Stimulated activated CD4-positive, alpha-beta T cell treated with anti-CD3 and anti-CD28 coated beads, Interleukin-1b, Interleukin-23, amount 100 ng/mL, for 4 hours (primary cell): ENCODE measurements around the gene EXD3.
"Not testable (repeated sequence)": the region's sequence is repeated elsewhere in the genome, so short reads cannot be mapped to it uniquely, and the experiment has no call there.

Source experiments
- DNase-seq, 2 donors: peaks; one replicate each; pipeline ENCODE4 v3.0.0-alpha.2; 2020; ENCODE audit warnings: low read depth in 2 of 2

The EXD3 gene

GRCh38 chr9:137393176-137394150 is 29.5 kb downstream of the EXD3 start:
- DNase-seq = no peak

- no peak for DNase-seq
These were observed 30.5 kb downstream of the EXD3 start for GRCh38 chr9:137392232-137393007.

- no peak for DNase-seq
These were observed 31.6 kb downstream of the EXD3 start for GRCh38 chr9:137391411-137391754.

- no peak for DNase-seq
These were observed 32.2 kb downstream of the EXD3 start for GRCh38 chr9:137390553-137391410.

GRCh38 chr9:137389428-137389746 is 33.6 kb downstream of the EXD3 start:
- no peak for DNase-seq

GRCh38 chr9:137388589-137389427 is 34.2 kb downstream of the EXD3 start:
- DNase-seq = no peak

GRCh38 chr9:137387891-137388560 is 34.9 kb downstream of the EXD3 start:
- no peak for DNase-seq

GRCh38 chr9:137387114-137387890 is 35.7 kb downstream of the EXD3 start:
- peak; percentile 13 to 31 for DNase-seq

- not testable (repeated sequence) for DNase-seq
These were observed 36.4 kb downstream of the EXD3 start for GRCh38 chr9:137386507-137387113.

- DNase-seq = no peak
These were observed 37.8 kb downstream of the EXD3 start for GRCh38 chr9:137385061-137385655.

- DNase-seq = no peak
These were observed 38.9 kb downstream of the EXD3 start for GRCh38 chr9:137383784-137384756.

- DNase-seq = no peak
These were observed 39.7 kb downstream of the EXD3 start for GRCh38 chr9:137383081-137383783.

GRCh38 chr9:137382444-137383080 is 40.4 kb downstream of the EXD3 start:
- no peak for DNase-seq

GRCh38 chr9:137381501-137382443 is 41.2 kb downstream of the EXD3 start:
- no peak for DNase-seq

- DNase-seq = no peak
These were observed 42.4 kb downstream of the EXD3 start for GRCh38 chr9:137380606-137381005.
